HG03460 (cell line): Measurements from ENCODE around the gene KAT14.
"Not testable (repeated sequence)": the region's sequence is repeated elsewhere in the genome, so short reads cannot be mapped to it uniquely, and the experiment has no call there.

Source experiments
- ATAC-seq: cut with Tn5 transposase; IDR thresholded peaks from one replicate; pipeline ENCODE4 v1.9.1; 2021; ENCODE audit not compliant: unreplicated experiment

KAT14 gene

DNA sequence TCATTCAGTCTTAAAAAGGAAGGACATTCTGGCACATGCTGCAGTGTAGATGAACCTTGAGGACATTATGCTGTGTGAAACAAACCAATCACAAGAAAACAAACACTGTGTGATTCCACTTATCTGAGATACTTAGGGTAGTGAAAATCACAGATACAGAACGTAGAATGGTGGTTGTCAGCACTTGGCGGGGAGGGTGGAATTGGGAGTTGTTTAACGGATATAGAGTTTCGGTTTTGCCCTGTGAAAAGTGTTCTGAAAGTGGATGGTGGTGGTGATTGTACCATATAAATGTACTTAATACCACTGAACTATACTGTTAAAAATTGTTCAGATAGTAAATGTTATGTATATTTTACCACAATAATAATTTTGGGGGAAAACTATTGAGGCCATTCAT lies 18.4 kb downstream of the KAT14 start:
- no peak for ATAC-seq

DNA sequence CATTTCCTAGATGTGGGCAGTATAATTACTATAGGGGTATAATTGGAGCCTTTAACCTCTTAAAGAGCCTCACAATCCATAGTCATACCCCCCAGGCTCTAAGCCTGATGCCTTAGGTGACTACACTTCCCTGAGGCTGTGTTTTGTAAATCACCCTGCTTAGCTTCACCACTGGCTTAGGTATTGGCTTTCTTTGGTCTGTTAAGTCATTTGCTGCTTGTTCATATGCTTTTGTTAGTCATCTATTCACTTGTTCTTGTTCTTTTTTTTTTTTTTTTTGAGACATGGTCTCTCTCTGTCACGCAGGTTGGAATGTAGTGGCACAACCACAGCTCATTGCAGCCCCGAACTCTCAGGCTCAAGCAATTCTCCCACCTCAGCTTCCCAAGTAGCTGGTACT lies 26.7 kb downstream of the KAT14 start:
- ATAC-seq, result no peak

GRCh38 chr20:18165553-18165952 lies 27.9 kb downstream of the KAT14 start:
- no peak for ATAC-seq

GRCh38 chr20:18166241-18166881 lies 28.7 kb downstream of the KAT14 start:
- no peak for ATAC-seq

DNA sequence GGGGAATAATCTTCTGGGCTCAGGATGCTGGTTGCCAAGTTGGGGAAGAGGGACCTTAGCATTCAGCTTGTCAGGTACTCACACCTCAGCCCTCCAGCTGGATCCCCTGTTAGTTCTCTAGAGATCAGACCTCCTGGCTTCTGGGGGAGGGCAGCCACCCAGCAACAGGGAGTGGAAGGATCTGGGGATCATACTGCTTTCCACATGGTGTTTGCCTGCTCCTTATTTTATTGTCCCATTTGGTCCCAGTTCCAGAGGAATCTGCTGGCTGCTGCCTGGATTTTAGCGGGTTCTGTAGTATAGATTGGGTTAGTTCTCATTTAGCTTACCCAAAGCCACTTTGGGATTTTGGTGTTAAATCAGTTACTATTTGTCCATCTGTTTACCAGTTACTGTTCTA lies 29.3 kb downstream of the KAT14 start:
- ATAC-seq, result no peak

DNA sequence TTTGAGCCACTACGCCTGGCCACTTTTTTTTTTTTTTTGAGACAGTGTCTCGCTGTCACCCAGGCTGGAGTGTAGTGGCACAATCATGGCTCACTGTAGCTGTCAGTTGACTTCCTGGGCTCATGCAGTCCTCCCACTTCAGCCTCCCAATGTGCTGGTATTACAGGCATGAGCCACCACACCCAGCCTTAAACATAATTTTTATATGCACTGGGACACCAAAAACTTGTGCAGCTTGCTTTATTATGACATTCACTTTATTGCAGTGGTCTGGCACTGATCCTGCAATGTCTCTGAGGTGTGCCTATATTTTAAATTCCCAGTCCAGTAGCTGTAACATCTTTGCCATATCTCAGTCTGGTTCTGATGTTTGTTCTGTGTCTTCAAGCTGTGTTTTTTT lies 34.7 kb downstream of the KAT14 start:
- no peak for ATAC-seq

DNA sequence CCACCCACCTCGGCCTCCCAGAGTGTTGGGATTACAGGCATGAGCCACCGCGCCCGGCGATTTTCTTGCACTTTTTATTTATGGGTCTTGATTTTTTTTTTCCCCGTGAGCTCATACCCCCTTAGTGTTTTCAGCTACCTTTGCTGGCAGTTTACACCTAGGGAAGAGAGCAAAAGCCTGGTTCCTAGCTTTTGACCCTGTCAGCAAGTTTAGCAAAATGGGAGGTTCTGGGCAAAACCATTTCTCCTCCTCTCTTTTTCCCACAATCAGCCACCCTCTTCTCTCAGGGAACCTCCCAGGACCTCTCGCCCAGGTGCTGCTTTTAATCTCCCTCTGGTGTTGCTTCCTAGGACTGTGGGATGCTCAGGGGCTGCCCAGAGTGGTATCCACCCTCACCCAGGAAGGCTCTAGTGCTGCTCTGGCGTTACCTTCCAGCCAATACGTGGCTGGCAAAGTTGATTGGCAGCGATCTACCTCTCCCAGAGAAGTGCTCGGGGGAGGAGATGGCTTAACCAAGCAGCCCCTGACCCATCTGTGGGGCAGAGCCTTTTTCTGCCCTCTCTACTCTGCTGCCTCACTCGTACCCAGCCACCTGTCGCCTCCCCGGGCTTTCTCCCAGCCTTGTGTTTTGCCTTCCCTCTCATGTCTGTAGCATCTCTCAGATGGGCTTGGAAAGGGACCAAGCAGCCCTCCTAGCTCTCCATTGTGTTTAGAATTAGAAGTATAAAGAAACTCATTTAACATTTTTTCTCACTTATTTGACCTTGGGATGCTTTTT lies 37.4 kb downstream of the KAT14 start:
- ATAC-seq, result no peak

GRCh38 chr20:18176318-18176785 lies 38.7 kb downstream of the KAT14 start:
- ATAC-seq, result no peak

GRCh38 chr20:18180366-18180765 lies 42.7 kb downstream of the KAT14 start:
- ATAC-seq, result not testable (repeated sequence)

GRCh38 chr20:18180815-18181214 lies 43.2 kb downstream of the KAT14 start:
- no peak for ATAC-seq

DNA sequence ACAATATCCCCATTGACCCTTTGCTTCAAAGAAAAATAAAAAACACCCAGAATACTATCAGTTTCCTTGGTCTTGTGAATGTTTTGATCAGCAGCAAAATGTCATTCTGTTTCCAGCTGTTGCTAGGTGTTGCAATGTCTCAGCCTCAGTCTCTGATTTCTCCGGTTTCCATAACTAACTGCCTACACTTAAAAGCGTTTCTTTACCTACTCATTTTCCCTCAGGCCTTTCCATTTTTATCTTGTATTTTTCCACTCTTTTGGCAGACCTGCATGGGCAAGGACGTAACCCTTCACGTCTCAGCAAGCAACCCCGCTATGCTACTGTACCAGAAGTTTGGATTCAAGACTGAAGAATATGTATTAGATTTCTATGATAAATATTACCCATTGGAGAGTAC lies 49.4 kb downstream of the KAT14 start:
- no peak for ATAC-seq

- no peak for ATAC-seq
These were observed 50.8 kb downstream of the KAT14 start for GRCh38 chr20:18188434-18188833.

- no peak for ATAC-seq
These were observed 52.9 kb downstream of the KAT14 start for GRCh38 chr20:18190338-18191233.

DNA sequence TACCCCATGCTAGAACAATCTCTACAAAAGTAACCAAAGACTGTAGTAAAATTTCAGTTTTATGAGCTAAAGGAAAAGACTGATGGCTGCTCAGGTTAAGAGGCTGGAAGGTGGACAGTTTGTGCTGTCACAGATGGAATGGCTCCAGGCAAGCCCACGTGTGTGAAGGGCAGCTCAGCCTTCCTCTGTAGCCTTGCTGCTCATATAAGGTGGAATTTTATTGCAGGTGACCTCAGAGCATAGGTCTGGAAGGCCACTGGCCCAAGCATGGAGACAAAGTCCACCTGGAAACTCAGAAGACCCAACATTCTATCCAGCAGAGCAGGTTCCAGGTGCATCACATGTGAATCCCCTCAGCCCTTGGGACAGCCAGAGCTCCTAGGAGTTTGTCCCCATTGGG lies 53.6 kb downstream of the KAT14 start:
- ATAC-seq, result no peak

DNA sequence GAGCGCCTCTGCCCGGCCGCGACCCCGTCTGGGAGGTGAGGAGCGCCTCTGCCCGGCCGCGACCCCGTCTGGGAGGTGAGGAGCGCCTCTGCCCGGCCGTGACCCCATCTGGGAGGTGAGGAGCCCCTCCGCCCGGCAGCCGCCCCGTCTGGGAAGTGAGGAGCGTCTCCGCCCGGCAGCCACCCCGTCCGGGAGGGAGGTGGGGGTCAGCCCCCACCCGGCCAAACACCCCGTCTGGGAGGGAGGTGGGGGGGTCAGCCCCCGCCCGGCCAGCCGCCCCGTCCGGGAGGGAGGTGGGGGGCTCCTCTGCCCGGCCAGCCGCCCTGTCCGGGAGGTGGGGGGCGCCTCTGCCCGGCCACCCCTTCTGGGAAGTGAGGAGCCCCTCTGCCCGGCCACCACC lies 56.8 kb downstream of the KAT14 start:
- not testable (repeated sequence) for ATAC-seq

DNA sequence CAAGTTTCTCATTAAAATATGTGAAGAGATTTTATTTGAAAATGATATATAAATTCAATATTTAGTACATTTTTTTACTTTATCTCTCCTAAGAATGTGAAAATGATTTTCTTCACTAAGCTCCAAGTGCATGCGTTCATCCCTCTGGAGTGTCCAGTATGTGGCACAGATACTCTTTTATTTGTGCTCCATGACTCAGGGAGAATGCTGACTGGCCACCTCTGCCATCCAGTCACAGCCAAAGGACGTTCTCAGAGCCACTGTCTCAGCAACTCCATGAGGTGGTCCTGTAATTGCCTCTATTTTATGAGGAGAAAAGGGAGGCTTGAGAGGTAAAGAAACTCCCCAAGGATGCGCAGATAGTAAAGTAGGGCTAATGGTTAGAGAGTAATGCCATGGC lies 58.3 kb downstream of the KAT14 start:
- ATAC-seq, result no peak

DNA sequence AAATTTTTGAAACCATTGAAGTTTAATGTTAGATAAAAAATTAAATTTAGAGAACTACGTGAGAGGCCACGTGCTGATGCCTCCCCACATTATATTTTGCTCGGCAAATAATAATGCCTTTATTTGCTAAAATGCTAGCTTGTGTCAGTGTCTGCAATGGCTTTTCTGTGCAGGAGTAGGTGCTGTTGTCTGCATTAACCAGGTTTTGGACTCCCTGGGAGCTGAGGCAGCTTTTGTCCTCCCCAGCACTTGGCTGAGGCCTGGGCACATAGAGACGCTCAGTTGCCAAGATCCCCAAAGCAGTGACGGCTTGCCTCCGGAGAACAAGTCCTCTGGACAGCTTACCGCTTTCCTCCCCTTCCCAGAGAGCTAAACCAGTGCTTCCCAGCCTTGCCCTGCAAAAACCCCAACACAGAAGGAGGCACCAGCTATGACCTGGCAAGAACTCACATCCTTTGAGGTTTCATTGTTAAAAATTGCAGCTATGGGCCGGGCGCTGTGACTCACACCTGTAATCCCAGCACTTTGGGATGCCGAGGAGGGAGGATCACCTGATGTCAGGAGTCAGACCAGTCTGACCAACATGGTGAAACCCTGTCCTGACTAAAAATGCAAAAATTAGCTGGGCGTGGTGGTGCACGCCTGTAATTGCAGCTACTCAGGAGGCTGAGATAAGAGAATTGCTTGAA lies 59.9 kb downstream of the KAT14 start:
- ATAC-seq, result no peak

DNA sequence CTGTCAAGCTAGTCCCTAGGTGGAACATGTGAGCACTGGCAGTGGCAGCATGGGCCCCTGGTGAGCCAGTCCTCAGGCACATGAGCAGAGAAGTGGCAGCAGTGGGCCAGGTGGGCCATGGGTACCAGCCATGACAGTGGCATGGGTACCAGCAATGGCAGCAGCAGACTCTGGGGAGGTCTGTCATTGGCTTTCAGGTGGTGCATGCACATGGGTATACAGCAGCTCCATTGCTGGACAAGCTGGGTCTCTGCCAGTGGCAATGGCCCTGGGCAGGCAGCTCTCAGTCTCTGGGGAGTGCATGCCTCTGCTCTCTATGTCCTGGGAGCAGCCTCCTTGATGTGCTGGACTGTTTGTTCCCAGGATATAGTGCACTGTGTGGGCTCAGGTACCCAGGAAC lies 65.3 kb downstream of the KAT14 start:
- no peak for ATAC-seq

DNA sequence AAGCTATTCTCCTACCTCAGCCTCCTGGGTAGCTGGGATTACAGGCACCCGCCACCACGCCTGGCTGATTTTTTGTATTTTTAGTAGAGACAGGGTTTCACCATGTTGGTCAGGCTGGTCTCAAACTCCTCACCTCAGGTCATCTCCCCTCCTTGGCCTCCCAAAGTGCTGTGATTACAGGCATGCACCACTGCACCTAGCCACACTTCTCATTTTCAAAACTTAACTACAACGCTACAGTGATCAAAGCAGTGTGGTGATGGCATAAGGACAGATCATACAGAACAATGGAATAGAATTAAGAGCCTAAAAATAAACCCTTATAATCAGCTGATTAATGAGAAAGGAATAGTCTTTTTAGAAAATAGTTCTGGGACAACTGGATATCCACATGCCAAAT lies 66.0 kb downstream of the KAT14 start:
- not testable (repeated sequence) for ATAC-seq

DNA sequence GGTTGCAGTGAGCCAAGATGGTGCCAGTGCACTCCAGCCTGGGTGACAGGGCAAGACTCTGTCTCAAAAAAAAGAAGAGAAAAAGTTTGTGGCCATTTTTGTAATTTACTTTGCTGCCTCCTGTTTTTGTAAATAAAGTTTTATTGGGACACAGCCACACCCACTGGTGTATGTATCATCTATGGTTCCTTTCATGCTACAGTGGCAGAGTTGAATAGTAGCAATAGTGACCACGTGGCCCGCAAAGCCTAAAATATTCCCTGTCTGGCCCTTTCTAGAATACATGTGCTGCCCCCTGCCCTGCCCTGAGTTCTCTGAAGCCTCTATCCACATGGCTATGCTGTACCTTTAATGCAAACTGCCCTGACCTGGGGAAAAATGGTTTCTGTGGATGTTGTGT lies 75.3 kb downstream of the KAT14 start:
- ATAC-seq, result no peak

GRCh38 chr20:18215566-18215965 lies 77.9 kb downstream of the KAT14 start:
- ATAC-seq, result no peak
